GM19035 (cell line): ENCODE data around the gene PRKCZ.
A peak's percentile ranks its signal among the peaks of the same experiment; 100 is the strongest.

ENCODE experiments used
- ATAC-seq: cut with Tn5 transposase; IDR thresholded peaks from one replicate; pipeline ENCODE4 v1.9.1; 2021; ENCODE audit not compliant: unreplicated experiment

The PRKCZ gene

GRCh38 chr1:2224631-2225428, 174.6 kb downstream of the PRKCZ start:
- ATAC-seq = no peak

DNA sequence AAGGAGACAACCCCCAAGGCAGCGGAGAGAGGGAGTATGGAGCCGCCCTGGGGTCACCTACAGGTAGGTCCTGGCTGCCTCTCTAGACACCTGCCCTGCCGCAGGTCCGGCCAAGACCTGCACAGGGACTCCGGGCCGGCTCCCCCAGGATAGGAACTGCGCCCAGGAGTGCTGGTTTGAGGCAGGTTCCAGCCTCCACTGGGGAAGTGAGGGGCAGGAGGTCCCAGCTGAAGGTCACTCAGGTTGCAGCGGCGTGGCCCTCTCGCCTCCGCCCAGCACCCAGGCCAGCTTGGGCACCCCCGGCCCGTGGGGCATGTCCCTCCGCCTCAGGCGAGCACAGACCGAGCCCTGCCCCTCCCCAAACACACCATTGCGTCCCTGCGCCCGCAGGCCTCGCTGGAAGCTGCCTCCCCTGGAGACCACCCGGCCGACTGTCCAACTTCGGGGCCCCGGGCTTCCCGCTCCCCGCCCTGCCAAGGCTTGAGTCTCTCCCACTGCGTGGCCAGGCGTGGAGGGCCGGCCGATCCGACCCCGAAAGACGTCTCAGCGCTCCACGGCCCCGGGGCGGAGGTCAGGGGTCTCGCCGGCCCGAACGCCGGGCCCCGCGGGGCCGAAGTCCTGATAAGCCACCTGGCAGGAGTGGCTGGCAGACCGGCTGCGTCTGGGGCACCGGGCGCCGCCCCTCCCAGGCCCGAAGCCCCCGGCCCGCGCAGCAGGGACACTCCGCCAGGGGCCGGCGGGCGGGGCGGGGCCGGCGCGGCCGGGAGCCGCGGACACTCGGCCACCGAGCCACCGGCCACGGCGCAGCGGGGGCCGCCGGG, 176.5 kb downstream of the PRKCZ start:
- ATAC-seq = peak; percentile 10

DNA sequence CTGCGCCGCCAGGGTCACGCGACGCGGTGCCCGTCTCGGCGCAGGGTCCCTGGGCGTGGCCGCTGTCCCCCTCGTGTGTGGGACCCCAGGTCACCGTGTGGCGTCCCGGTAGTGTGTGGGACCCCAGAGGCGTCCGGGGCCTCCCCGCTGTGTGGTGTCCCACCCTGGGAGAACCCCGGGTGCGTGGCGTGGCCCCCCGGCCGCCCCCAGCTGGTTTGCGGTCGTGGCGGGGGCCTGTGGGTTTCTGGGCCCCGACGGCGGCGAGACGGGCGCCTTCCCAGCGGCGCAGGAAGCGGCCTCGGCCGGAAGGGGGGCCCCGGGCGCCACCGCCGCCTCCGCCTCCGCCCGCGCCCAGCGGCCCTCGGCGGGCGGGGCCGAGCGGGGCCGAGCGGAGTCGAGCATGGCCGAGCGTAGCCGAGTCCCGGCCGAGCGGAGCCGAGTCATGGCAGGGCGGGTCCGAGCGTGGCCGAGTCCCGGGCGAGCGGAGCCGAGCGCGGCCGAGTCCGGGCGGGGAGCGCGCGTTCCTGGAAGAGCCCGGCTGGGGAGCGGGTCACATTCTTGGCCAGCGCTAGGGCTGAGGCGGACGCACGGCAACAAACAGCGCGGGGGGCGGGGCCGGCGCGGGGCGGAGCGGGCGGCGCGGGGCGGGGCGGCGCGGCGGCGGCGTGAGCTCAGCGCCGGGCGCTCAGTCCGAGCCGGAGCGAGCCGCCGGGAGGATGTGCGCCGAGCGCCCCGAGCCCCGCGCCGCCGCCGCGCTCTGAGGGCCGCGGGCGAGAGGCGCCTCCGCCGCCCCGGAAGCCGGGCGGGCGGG, 177.3 kb downstream of the PRKCZ start:
- ATAC-seq = peak; percentile 88

DNA sequence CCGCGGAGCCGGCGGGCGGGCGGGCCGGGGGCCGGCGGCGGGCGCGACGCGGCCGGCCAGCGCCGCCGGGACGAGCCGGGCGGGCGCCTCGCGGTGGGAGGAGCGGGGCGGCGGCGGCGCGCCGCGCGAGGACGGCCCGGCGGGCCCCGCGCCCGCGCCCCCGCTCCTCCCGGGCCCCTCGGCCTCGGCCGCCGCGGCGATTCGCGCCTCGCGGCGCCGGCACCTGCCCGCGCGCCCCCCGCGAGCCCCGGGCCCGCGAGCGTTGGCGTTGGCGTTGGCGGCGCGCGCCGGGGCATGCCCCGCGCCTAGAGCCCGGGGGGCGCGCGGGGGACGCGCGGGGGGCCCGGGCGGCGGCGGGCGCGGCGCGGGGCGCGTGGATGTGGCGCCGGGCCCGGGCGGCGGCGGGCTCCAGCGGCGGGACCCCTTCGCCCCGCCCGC, 178.0 kb downstream of the PRKCZ start, which contains the start of gene SKI:
Gene SKI (plus strand): TSS at position 163 of the 438 bp plus-strand sequence. CDS start 448 bp downstream, outside the sequence.
- no peak for ATAC-seq

GRCh38 chr1:2228694-2229036, 178.5 kb downstream of the PRKCZ start:
- no peak for ATAC-seq

- ATAC-seq = no peak
These were observed 179.0 kb downstream of the PRKCZ start for GRCh38 chr1:2229037-2229864.

DNA sequence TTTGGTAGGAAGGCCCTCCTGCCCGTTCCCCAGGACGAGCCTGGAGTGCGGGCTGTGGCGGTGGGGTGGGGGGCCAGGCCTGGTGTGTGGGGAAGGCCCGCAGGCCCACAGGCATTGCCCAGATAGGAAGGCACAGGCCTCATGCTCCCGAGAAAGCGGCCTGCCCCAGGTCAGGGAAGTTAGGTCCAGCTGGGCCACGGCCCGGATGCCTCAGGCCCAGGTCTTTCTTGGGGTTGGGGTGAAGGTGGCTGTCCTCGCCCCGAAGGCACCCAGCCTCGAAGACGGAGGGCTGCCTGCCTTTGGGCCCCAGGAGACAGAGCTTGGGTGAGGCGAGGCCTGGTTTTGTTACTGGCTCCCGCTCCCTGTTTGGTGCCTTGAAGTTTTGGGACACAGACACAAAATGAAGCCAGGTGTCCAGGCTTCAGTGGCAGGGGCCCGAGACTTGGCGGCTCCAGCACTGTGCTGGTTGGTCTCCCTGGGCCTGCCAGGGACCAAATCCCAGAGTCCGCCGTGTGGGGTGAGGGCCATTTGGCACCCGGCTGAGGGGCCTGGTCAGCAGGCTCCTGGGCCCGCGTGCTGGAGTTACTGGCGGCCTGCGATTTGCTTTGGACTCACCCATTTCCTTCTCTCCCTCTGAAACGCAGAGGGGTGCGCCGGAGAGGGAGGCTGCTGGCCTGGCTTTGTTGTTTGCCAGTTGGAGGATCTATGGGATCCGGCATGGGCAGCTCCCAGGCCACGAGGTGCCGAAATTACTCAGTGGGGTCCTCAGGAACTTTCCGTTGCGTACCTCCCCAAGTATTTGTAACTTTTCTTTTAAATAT, 179.9 kb downstream of the PRKCZ start:
- no peak for ATAC-seq

DNA sequence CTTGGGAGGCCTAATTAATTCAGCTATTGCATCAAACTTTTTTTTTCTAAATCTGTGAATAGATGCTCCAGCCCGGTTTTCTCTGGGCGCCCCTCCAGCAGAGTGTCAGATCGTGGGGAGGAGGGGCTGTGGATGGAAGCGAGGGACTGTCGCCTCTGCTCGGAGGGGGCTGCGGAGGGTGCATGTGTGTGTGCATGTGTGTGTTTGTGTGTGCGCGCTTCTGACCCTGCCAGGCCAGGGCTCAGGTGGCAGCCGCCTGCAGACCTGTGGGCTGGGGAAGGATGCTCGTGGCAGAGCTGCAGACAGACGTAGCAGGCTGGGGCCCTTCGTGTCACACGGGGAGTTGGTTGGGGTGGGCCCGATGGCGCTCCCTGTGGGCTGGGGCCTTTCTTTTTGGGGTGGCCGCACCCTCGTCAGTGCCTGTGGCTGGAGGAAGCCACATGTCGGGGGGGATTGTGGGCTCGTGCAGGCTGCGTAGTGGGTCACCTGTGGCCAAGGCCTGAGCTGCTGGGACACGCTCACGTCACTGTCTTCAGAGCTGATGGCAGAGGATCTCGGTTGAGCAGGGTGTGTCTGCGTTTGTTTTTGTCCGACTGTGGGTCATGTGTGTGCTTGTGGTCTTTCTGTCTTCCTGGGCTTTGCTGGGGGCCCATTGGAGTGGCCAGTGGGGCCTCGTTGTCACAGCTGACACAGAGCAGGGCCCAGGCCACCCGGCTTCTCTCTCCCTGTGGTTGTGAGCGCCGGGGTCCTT, 180.7 kb downstream of the PRKCZ start:
- no peak for ATAC-seq

GRCh38 chr1:2231532-2232254, 181.5 kb downstream of the PRKCZ start:
- no peak for ATAC-seq

- ATAC-seq = no peak
These were observed 182.2 kb downstream of the PRKCZ start for GRCh38 chr1:2232255-2232915.

GRCh38 chr1:2232916-2233438, 182.8 kb downstream of the PRKCZ start:
- ATAC-seq = no peak

- ATAC-seq = no peak
These were observed 183.3 kb downstream of the PRKCZ start for GRCh38 chr1:2233468-2233867.

DNA sequence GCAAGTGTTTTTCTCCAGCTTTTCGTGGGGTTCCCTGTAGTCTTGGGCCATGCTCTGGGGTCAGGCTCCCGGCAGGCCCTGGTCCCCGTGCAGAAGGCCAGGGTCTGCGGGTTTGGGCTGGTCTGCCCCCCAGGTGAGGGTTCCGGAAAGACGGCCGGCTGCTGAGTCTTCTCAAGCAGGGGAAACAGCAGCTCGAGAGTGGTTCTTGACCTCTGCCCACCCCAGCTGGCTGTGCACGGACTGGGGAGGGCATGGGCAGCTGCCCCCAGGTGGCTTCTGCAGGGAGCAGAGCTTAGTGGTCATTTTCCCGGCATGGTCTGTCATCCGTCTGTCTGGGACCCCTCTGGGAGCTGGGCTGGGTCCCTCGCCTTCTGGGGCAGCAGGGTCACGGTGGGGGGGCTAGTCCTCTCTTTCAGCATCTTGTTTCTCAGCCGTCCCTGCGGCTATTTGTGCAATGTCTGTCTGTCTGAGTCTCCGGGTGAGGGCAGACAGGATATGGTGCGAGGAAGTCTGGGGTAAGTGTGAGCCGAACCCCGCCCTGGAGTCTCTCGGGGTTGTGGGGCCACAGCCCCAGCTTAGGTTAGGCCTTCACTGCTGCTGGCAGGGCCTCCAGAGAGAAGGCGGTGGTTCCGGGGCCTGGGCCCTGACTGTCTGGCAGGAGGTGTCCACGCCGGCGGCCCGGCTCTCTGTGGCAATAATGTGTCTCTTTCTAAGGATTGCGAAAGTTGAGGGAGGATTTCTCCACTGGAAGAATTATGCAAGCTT, 184.0 kb downstream of the PRKCZ start:
- ATAC-seq = peak; percentile 48

- no peak for ATAC-seq
These were observed 184.5 kb downstream of the PRKCZ start for GRCh38 chr1:2234762-2235113.
